GM18909 (cell line): ENCODE results near the gene KAZN.

ENCODE experiments used
- ATAC-seq: cut with Tn5 transposase; IDR thresholded peaks from one replicate; pipeline ENCODE4 v1.9.1; 2021; ENCODE audit warnings: mild to moderate bottlenecking; ENCODE audit not compliant: unreplicated experiment, poor library complexity

Gene KAZN

DNA sequence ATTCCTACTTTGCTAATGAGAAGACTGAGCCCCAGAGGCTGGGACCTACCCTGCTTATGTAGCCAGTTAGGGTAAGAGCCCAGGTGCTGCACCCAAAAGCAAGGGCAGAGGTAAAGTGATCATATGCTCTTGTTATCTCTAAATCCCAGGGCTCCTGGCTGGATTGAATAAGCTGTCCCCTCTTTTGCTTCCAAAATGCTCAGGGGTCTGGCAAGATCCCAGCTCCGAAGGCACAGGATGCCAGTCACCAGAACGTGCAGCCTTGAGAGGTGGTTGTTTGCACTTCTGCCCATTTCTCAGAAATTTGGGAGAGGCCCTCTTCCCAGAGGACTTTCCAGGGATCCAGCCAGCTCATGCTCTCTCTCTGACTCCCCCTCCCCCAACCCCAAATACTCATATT is 412.7 kb downstream of the KAZN start:
- no peak for ATAC-seq

DNA sequence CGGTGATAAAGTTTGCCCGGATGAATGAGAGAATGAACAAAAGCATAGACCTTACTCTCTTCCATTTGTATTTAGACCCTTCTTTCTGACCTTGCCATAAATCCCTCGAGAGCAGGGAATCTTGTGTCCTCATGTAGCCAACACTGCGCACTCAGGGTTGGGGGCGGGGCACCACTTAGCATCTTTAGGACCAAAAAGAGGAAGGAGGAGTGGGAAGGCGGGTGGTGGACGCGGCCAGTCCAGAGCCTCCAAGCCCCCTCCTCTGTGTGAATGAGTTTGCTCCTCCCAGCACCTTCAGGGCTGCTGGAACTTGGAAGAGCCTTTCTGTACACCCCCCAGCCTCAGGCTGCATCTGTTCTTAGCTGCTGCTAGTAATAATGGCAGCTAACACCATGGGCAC is 413.2 kb downstream of the KAZN start:
- no peak for ATAC-seq

GRCh38 chr1:15012822-15013221 is 414.3 kb downstream of the KAZN start:
- ATAC-seq = no peak

- ATAC-seq = no peak
Observed at GRCh38 chr1:15013767-15014166, 415.3 kb downstream of the KAZN start.

- no peak for ATAC-seq
Observed at GRCh38 chr1:15014516-15014915, 416.0 kb downstream of the KAZN start.

DNA sequence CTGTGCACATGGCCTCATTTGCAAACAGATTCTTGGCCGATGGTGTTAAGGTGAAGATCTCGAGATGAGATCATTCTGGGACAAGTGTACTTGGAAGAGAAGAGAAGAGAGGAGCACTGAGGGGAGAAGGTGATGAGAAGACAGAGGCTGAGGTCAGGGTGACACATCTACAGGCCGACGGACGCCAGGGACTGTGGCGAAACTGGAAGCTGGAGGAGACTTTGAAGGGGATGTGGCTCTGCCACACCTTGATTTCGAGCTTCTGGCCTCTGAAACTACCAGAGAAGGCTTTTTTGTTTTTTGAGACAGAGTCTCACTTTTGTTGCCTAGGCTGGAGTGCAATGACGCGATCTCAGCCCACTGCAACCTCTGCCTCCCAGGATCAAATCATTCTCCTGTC is 417.5 kb downstream of the KAZN start:
- no peak for ATAC-seq

DNA sequence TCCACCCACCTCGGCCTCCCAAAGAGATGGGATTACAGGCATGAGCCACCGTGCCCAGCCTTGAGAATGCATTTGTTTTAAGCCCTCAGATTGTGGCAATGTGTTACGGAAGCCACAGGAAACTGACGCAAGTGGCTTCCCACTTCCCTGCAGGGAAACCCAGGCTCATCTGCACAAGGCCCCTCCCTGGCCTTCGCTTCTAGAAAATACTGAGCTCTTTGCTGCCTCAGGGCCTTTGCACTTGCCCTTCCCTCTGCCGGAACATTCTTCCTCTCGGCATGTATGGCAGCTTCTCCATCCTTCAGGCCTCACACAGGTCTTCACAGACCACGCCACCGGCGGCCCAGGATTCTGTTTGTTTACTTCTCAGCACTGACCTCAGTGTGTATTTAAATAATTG is 418.0 kb downstream of the KAZN start:
- no peak for ATAC-seq

- ATAC-seq = no peak
Observed at GRCh38 chr1:15017120-15017519, 418.6 kb downstream of the KAZN start.

DNA sequence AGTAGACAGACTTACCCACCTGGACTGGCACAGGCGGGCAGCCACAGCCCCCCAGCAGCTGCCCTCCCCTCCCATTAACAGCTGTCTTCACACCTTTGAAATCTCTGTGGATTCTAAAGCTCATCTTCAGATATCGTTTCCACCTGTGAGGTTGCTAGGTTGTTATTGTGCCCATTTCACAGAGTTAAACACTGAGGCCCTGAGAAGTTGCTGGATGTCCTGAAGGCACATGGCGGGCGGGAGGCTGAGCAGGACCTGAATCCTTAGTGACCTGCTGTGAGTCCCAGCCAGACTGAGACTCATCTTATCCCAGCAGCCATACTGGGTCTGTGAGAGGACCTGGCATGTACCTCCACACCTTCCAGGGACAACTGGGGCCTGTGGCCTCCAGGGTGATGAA is 420.3 kb downstream of the KAZN start:
- no peak for ATAC-seq

GRCh38 chr1:15020943-15021745 is 422.7 kb downstream of the KAZN start:
- ATAC-seq = no peak

- ATAC-seq = no peak
Observed at GRCh38 chr1:15022048-15022447, 423.6 kb downstream of the KAZN start.

DNA sequence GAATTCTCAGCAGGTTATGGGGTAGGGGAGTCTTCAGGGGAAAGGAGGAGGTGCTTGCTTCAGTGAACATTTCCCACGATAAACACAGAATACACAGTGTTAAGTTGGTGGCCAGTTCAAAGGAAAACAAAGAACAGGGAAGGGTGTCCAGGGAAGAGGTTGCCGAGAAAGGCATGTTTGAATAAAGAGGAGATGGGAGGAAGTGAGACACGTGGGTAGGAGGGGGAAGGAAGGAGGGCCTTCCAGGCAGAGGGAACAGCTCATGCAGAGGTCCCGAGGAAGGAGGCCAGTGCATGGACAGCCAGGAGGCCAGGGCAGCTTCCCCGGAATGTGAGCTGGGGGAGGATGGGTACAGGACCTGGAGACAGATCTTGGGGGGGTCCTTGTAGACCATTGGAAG is 424.7 kb downstream of the KAZN start:
- ATAC-seq = no peak

DNA sequence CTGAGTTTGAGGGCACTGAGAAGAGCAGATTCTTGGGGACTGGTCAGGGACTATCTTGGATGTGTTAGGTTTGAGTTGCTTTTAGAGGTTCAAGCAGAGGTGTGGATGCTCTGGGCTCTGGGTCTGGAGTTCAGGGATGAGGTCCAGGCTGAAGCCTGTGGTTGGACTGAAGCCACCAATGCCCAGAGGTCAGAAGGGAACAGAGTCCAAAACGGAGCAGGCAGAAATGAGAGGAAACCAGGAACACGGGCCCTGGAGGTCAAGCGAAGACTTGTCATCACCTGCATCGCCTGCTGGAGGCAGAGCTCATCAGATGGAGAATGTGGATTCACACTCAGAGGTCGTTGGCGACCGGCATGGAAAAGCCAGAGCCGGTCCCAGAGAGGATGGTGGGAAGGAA is 425.5 kb downstream of the KAZN start:
- no peak for ATAC-seq

GRCh38 chr1:15026117-15026489 is 427.6 kb downstream of the KAZN start:
- no peak for ATAC-seq

DNA sequence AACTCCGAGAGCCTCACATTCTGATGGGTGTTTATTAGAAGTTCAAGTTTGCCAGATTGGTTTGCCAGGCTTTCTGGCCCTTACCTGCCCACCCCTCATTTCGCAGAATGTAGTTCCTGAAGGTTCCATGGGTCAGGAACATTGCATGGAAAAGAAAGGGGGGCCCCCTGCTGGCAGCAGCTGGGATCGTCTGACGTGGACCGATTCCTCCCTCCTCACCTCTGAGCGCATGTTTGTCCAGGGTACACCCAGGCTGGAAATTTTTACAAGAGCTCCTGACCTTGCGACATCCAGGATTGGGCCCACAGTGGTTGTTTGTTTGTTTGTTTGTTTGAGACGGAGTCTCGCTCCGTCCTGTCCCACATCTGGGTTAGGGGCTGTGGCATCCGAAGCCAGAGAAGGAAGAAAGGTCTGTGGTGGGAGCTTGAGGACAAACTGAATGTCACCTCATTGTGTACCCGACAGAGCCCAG is 429.1 kb downstream of the KAZN start:
- ATAC-seq = no peak

- ATAC-seq = no peak
Observed at GRCh38 chr1:15028102-15028501, 429.6 kb downstream of the KAZN start.

DNA sequence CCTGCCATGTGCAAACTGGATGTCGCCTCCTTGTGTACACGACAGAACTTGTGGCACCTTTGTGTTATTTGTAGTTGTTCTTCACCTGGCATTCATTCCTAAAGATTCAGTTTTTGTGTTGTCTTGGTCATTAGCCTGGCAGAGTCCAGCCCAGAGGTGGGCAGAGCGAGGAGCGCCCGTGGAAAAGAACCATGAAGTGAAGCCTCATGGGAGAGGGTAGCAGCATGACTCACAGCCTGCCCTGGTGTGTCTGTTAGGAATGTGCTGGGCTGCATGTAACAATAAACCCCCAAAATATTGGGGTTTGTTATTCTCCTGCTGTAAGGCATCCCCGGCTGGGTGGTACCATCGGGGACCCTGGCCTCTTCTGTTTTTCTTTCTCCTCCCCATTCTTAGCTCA is 430.1 kb downstream of the KAZN start:
- ATAC-seq = no peak

GRCh38 chr1:15029036-15029435 is 430.6 kb downstream of the KAZN start:
- no peak for ATAC-seq

DNA sequence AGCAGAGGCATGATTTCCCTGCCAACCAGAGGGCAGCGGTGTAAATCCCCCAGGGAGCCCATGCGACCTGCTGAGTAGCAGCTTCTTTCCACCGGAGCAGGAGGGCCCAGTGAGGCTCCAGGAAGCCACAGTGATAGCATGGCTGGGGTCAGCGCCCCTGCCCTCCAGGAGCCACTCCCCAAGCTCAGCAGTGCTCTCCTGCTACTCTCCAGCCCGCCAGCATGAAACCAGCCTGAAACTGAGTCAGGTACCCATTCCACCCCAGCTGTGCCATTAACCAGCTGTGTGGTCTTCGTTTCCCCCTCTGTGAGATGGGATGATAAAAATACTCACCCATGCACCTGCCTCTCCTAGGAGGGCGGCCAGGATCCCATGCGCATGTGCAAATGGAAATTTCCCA is 431.3 kb downstream of the KAZN start:
- ATAC-seq = no peak

- no peak for ATAC-seq
Observed at GRCh38 chr1:15031251-15031933, 432.9 kb downstream of the KAZN start.

DNA sequence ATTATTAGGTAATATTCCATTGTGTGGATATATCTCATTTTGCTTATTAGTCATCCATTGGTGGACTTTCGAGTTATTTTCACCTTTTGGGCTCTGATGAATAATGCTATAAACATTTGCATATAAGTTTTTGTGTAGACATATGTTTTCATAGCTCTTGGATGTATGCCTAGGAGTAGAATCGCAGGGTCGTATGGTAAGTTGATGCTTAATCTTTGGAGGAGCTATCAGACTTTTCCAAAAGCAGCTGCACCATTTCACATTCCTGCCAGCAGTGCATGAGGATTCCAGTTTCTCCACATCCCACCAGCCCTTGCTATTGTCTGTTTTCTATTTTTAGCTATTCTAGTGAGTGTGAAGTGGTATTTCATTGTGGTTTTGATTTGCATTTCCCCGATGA is 434.8 kb downstream of the KAZN start:
- no peak for ATAC-seq

- ATAC-seq = no peak
Observed at GRCh38 chr1:15034656-15035055, 436.2 kb downstream of the KAZN start.
